Astrocyte (in vitro differentiated cells and primary cell): Measurements from ENCODE around the gene CASK.

Experiments used
- CTCF ChIP-seq: IDR thresholded peaks from 2 replicates; pipeline ENCODE4 v1.5.1; 2011; ENCODE audit warnings: low read depth, mild to moderate bottlenecking, inconsistent platforms, low read length, moderate library complexity; ENCODE audit not compliant: insufficient read depth
- EZH2 ChIP-seq: IDR thresholded peaks from 2 replicates; pipeline ENCODE4 v1.6.1; 2012; ENCODE audit warnings: mild to moderate bottlenecking, low read length, inconsistent platforms; ENCODE audit not compliant: insufficient read depth

DNA sequence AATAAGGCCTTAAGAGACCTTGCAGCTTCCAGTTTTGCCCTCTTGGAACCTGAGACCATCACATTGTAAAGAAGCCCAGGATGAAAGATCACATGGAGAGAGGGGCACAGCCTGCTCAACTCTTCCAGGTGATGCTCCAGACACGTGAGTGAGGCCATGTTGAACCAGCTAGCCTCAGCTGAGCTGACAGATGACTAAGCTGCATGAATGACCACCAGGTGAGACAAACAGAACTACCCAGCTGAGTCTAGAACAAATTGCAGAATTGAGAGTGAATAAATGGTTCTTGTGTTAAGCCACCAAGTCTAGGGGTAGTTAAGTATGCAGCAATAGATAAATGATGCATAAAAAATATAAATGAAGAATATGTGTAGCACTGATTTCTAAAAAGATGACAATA lies 216.1 kb downstream of the CASK start:
- no peak for TF ChIP-seq CTCF
- TF ChIP-seq EZH2 = no peak
